Left forelimb (tissue), 1 donor: ENCODE results near the gene CYGB.
"Not testable (repeated sequence)": the region's sequence is repeated elsewhere in the genome, so short reads cannot be mapped to it uniquely, and the experiment has no call there.

ENCODE experiments used
- DNase-seq: peaks from one replicate; pipeline ENCODE4 v3.0.0-alpha.2; 2018; ENCODE audit warnings: low spot score

CYGB gene

GRCh38 chr17:76567634-76568432 lies 30.3 kb upstream of the CYGB start:
- no peak for DNase-seq

- DNase-seq = no peak
Observed at GRCh38 chr17:76566988-76567431, 29.5 kb upstream of the CYGB start.

GRCh38 chr17:76566613-76566943 lies 29.1 kb upstream of the CYGB start:
- DNase-seq = no peak

GRCh38 chr17:76565728-76566612 lies 28.5 kb upstream of the CYGB start:
- DNase-seq = no peak

GRCh38 chr17:76564991-76565727 lies 27.6 kb upstream of the CYGB start:
- DNase-seq = not testable (repeated sequence)

GRCh38 chr17:76563359-76563758 lies 25.9 kb upstream of the CYGB start:
- DNase-seq = not testable (repeated sequence)

- DNase-seq = no peak
Observed at GRCh38 chr17:76562734-76563148, 25.2 kb upstream of the CYGB start.

- DNase-seq = no peak
Observed at GRCh38 chr17:76561799-76562268, 24.3 kb upstream of the CYGB start.

- no peak for DNase-seq
Observed at GRCh38 chr17:76561332-76561731, 23.8 kb upstream of the CYGB start.

- no peak for DNase-seq
Observed at GRCh38 chr17:76560877-76561221, 23.3 kb upstream of the CYGB start.

GRCh38 chr17:76560036-76560876 lies 22.7 kb upstream of the CYGB start:
- no peak for DNase-seq

GRCh38 chr17:76559460-76559859 lies 22.0 kb upstream of the CYGB start:
- not testable (repeated sequence) for DNase-seq

GRCh38 chr17:76558198-76559095 lies 20.9 kb upstream of the CYGB start:
- no peak for DNase-seq

- peak; percentile 98 for DNase-seq
Observed at GRCh38 chr17:76557368-76558197, 20.1 kb upstream of the CYGB start.

- no peak for DNase-seq
Observed at GRCh38 chr17:76556765-76557367, 19.4 kb upstream of the CYGB start.

GRCh38 chr17:76554131-76554530 lies 16.6 kb upstream of the CYGB start:
- DNase-seq = no peak

- no peak for DNase-seq
Observed at GRCh38 chr17:76553178-76553908, 15.8 kb upstream of the CYGB start.

- no peak for DNase-seq
Observed at GRCh38 chr17:76551685-76552084, 14.2 kb upstream of the CYGB start.
